HG02610 (cell line): ENCODE results near the gene FAM53B.

ENCODE experiments used
- ATAC-seq: cut with Tn5 transposase; IDR thresholded peaks from one replicate; pipeline ENCODE4 v1.9.1; 2021; ENCODE audit warnings: mild to moderate bottlenecking, moderate library complexity; ENCODE audit not compliant: unreplicated experiment

Gene FAM53B

GRCh38 chr10:124742413-124743190 lies 1.6 kb downstream of the FAM53B start:
- no peak for ATAC-seq

GRCh38 chr10:124741922-124742412 lies 2.2 kb downstream of the FAM53B start:
- no peak for ATAC-seq

DNA sequence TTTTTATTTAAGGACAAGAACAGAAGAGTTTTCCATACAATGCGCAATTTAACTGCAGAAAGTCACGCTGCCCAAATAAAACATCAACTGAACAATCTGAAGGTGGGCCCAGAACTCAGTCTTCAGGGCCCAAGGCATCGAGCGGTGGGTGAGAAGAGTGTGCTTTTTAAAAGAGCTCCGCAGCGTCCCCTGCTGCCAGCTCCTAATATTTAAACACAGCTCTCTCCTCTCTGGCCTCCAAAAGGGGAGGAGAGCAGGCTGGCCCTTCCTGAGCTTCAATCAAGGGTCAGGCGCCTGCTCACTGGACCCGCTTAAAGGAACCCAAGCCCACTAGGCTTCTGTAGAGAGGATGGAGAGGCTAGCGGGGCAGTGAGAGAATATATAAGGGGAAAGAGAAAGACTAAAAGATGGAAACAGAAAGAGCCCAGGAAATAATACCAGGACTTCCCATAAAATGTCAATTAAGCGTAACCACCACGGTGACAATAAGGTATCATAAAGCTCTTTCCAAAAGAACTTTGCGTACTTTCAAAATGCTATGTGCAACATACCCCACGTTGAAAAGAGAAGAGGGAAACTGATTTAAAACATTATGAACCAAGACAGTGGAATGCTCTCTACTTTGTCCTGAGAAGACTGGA lies 2.8 kb downstream of the FAM53B start:
- no peak for ATAC-seq

DNA sequence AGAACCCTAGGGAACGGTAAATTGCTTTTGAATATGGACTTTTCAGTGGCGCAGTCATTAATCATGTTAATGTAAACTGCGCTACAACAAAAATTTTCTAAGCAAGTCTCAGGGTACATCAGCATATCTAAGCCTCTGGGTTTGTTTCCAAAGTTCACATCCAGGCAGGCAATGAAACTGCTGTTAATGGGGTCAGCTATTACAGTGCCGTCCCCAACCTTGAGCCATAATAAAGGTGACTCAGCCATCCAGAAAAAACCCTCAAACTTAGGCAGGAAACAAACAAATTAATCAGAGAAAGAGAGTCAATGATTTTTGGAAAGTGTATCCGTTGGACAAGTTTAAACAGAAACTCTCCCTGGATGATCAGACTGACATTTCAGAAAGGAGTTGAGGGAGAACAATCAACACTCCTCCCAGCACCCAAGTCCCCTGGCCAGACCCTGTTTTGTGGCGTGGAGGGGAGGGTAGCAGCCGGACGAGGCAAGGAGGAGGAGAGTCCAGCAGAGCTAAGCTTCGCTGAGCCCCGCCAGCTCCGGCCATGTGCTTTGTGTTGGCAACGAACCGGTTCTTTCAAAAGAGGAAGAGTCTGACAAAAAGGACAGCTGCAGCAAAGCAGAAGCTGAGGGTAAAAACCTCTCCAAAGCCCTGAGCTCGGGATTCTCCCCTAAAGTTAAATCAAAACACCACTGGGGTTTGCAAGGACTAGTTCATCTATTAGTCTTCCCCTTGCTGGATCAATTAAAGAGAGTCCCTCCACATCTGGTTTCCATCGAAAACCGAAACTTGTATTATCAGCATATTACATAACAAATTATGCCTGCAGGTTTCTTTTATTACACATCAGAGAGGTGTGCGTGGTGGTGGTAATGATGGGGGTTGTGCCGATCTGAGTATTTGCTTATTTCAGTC lies 3.6 kb downstream of the FAM53B start:
- ATAC-seq: no peak

DNA sequence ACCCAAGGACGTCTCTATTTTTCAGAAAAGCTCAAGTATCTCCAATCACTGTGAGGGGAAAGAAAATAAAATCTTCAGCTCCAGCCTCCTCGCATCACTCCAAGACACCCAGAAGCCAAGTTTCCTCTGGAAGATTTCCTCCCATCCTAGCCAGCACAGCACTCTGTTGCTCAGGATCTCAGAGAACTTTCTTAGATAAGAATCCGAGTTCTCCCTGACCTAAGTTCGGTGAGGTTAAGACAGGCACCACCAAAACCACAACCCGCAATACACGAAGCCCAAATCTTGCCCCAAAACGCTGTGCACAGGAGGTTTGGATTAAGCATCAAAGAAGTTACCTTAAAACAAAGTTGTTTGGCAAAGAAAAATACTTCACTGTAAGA lies 4.2 kb downstream of the FAM53B start:
- ATAC-seq: no peak

DNA sequence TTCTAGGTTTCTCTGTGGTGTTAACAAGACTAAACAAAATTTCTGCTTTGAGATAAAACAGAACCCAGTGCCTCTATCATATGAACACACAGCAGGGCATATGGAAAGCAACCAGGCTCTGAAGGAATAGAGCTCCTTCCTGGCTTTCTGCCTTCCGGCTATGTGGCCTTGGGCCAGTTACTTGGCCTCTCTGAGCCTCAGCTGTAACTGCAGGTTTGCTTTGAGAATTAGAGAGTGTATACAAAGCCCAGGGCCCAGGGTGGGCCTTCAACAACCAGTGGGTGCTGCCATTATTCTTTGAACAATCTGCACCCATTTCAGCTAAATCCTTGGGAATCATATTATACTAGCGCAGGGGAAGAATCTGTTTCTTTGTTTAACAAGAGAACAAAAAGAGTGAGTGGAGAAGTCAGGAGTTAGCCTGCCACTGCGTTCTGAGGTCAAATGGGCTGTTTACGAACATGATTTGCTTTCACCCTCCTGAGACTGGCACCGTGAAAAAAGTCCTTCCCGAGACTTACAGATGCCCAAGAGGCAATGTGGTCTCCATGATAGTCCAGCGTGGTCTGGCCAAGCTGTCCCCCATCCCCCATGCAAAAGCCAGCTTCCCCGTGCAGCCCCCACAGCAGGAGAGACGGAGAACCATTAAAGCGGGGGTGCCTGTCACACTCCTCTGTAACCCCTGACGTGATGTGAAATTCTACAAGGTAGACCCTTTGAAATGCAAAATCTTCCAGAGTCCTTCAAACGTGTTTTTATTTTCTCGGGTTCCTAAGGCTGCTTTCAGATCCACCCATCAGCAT lies 4.9 kb downstream of the FAM53B start:
- no peak for ATAC-seq

GRCh38 chr10:124738441-124738840 lies 5.7 kb downstream of the FAM53B start:
- ATAC-seq: no peak

- no peak for ATAC-seq
Observed at GRCh38 chr10:124737708-124738107, 6.5 kb downstream of the FAM53B start.

- no peak for ATAC-seq
Observed at GRCh38 chr10:124737221-124737620, 7.0 kb downstream of the FAM53B start.

- ATAC-seq: no peak
Observed at GRCh38 chr10:124736491-124737136, 7.6 kb downstream of the FAM53B start.

- ATAC-seq: no peak
Observed at GRCh38 chr10:124735491-124736286, 8.5 kb downstream of the FAM53B start.

- ATAC-seq: no peak
Observed at GRCh38 chr10:124734311-124735166, 9.6 kb downstream of the FAM53B start.

- ATAC-seq: no peak
Observed at GRCh38 chr10:124733571-124734245, 10.5 kb downstream of the FAM53B start.

DNA sequence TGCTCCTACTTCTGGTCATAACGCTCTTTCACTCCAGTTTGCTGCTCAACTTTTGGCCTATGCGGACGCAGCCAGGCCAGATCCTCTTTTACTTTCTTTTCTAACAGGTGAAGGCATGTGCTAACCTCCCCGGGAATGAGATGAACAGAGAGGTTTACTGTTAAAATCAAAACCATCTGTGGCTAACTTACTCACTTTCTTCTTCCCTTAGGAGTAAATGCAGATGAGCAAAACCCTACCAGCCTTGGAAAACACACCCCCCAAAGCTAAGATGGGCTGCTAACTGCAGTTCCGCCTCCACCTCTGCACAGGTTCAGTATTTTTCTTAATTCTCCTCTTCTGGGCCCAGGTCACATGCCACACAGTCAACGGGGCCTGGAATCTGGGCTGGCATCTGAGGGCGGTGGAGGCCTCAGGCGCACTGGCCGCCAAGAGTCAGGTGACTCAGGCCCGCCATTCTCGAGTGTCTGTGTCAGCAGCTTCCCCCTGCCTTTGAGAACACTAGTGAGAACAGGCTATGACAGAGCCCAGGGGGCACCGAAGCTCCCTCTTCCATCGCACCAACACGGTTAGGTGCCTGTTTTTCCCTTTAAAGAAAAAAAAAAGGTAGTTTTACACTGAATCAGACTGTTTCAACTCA lies 11.1 kb downstream of the FAM53B start:
- ATAC-seq: peak; percentile 71

GRCh38 chr10:124731551-124731950 lies 12.6 kb downstream of the FAM53B start:
- ATAC-seq: no peak

- ATAC-seq: no peak
Observed at GRCh38 chr10:124730790-124731189, 13.4 kb downstream of the FAM53B start.
